HepG2 (cell line): ENCODE results near the gene SUPT6H. TPM values are rescaled to one million over a fixed set of nuclear protein-coding genes. Genes with fewer than 3 reads are reported as not detected.

Source experiments
- AHDC1 ChIP-seq: sonication (generic); formaldehyde crosslinking; IDR thresholded peaks from 2 replicates; pipeline ENCODE4 v1.5.1; 2020; ENCODE audit warnings: mild to moderate bottlenecking, missing genetic modification reagents, borderline replicate concordance
- IKZF4 ChIP-seq: sonication (generic); formaldehyde crosslinking; IDR thresholded peaks from 2 replicates; pipeline ENCODE4 v1.5.1; 2020; ENCODE audit warnings: borderline replicate concordance, mild to moderate bottlenecking, low read depth, missing genetic modification reagents; ENCODE audit errors: not compliant biosample characterization
- NPAS2 ChIP-seq: sonication (generic); formaldehyde crosslinking; IDR thresholded peaks from 2 replicates; pipeline ENCODE4 v1.8.0; 2022; ENCODE audit warnings: mild to moderate bottlenecking, missing genetic modification reagents, borderline replicate concordance
- SIX1 ChIP-seq: sonication (generic); formaldehyde crosslinking; IDR thresholded peaks from 2 replicates; pipeline ENCODE4 v1.4.0; 2020; ENCODE audit warnings: missing genetic modification reagents, borderline replicate concordance
- SNRNP70 ChIP-seq: fragments of 200-400 bp; formaldehyde crosslinking; IDR thresholded peaks from 2 replicates; pipeline ENCODE4 v1.6.1; 2017; ENCODE audit warnings: mild to moderate bottlenecking, low read depth, low read length, moderate library complexity
- SRSF1 ChIP-seq: fragments of 200-400 bp; formaldehyde crosslinking; optimal IDR thresholded peaks from 2 replicates; pipeline ENCODE3; 2017; ENCODE audit warnings: mild to moderate bottlenecking, low read depth, low read length, moderate library complexity
- ZFYVE20 ChIP-seq: sonication (generic); formaldehyde crosslinking; IDR thresholded peaks from 2 replicates; pipeline ENCODE4 v1.8.0; 2023; ENCODE audit warnings: low read depth, mild to moderate bottlenecking, moderate library complexity, missing genetic modification reagents, borderline replicate concordance
- ZNF224 ChIP-seq: sonication (generic); formaldehyde crosslinking; IDR thresholded peaks from 2 replicates; pipeline ENCODE4 v1.5.0; 2020; ENCODE audit warnings: mild to moderate bottlenecking, missing genetic modification reagents
- ZNF512 ChIP-seq: sonication (generic); formaldehyde crosslinking; IDR thresholded peaks from 2 replicates; pipeline ENCODE4 v1.4.0; 2020; ENCODE audit warnings: mild to moderate bottlenecking, missing genetic modification reagents
- ZNF564 ChIP-seq: sonication (generic); formaldehyde crosslinking; IDR thresholded peaks from 2 replicates; pipeline ENCODE4 v1.8.1; 2023; ENCODE audit warnings: mild to moderate bottlenecking, missing genetic modification reagents
- ZNF572 ChIP-seq: sonication (generic); formaldehyde crosslinking; IDR thresholded peaks from 2 replicates; pipeline ENCODE4 v1.5.1; 2020; ENCODE audit warnings: mild to moderate bottlenecking, missing genetic modification reagents
- ZNF7 ChIP-seq: IDR thresholded peaks from 2 replicates; pipeline ENCODE4 v1.6.1; 2016; ENCODE audit warnings: missing biosample characterization, missing genetic modification reagents
- ZNF879 ChIP-seq: sonication (generic); formaldehyde crosslinking; IDR thresholded peaks from 2 replicates; pipeline ENCODE4 v1.8.1; 2023; ENCODE audit warnings: missing genetic modification reagents
- polyA plus RNA-seq, 8 experiments: library from polyadenylated mRNA; depleted of rRNA in 3 of 8; stranded (reverse) in 7 of 8; unstranded in 1 of 8; fragments of >200 nt; fragmentation: Illumina TruSeq in 4 of 8; extraction: Trizol in 4 of 8; gene quantifications; 2 replicates each; pipeline versions ENCODE4 v1.2.1 to v1.2.3, GENCODE V29; 2011 to 2016; ENCODE audit warnings: low read depth in 4 of 8, missing spikeins in 1 of 8, mixed read lengths in 1 of 8; ENCODE audit not compliant: insufficient read depth in 1 of 8
- total RNA-seq, 5 experiments: library from RNA; depleted of rRNA; stranded (reverse); fragments of >200 nt; fragmentation: Illumina TruSeq; extraction: Trizol; gene quantifications; 2 replicates each; pipeline ENCODE4 v1.2.3, GENCODE V29; 2016; ENCODE audit warnings: low read depth in 1 of 5
- TF ChIP-seq, protein P1 (sequence below): sonication (generic); formaldehyde crosslinking; IDR thresholded peaks from 2 replicates; pipeline ENCODE4 v1.4.0; 2020; ENCODE audit warnings: missing genetic modification reagents
- TF ChIP-seq, protein P2 (sequence below): fragments of 450-650 bp; IDR thresholded peaks from 2 replicates; pipeline ENCODE4 v1.6.1; 2017; ENCODE audit warnings: mild to moderate bottlenecking

SUPT6H gene
- total and polyA plus RNA-seq, 2 of the 13 experiments (the other 11 are each of a cell fraction or from before 2014, with no cell fraction given): 32.7 to 39.9 TPM

DNA sequence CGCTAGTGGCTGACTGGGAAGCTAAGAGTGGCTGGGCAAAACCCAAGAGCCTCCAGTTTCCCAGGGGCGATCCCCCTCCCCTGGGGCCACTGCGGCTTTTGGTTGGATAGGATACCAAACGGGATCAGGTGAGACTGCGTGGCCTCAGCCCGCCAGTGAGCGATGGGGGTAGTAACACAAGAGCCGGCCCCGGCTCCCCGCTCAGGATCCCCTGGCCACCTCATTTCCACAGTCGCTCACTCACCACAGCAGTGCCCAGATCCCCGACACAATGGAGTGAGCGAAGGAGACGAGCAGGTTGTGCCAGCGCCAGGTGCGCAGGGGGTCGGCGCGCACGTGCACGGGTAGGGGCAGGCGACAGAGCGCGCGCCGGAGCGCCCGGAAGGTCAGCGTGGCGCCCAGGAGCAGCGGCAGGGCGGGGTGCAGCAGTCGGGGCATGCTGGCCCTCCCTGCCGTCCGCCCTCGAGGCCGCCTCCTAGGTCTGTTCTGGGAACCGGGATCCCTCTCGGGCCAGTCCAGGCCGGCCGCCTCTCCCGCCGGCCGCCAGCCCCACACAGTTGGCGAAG, 63.7 kb downstream of the SUPT6H start (continued):
- TF ChIP-seq AHDC1 (no peak), ZNF7 (CRISPR knock-in tag) (no peak), SRSF1 (peak; percentile 62), ZNF879 (CRISPR knock-in tag) (peak; percentile 56; the same call in 1 of the 2 replicates), SNRNP70 (no peak), ZNF564 (CRISPR knock-in tag) (no peak), ZFYVE20 (CRISPR knock-in tag) (peak; percentile 86), ZNF224 (0 out of 2 replicates have a peak, but pooled peaks have one; percentile 20), IKZF4 (CRISPR knock-in tag) (no peak), ZNF512 (CRISPR knock-in tag) (peak; percentile 47; the same call in 1 of the 2 replicates), SIX1 (CRISPR knock-in tag) (0 out of 2 replicates have a peak, but pooled peaks have one; percentile 13), NPAS2 (no peak), ZNF572 (CRISPR knock-in tag) (no peak)
- TF ChIP-seq, protein P1, sequence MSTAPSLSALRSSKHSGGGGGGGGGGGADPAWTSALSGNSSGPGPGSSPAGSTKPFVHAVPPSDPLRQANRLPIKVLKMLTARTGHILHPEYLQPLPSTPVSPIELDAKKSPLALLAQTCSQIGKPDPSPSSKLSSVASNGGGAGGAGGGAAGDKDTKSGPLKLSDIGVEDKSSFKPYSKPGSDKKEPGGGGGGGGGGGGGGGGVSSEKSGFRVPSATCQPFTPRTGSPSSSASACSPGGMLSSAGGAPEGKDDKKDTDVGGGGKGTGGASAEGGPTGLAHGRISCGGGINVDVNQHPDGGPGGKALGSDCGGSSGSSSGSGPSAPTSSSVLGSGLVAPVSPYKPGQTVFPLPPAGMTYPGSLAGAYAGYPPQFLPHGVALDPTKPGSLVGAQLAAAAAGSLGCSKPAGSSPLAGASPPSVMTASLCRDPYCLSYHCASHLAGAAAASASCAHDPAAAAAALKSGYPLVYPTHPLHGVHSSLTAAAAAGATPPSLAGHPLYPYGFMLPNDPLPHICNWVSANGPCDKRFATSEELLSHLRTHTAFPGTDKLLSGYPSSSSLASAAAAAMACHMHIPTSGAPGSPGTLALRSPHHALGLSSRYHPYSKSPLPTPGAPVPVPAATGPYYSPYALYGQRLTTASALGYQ (CRISPR knock-in tag): no peak
- TF ChIP-seq, protein P2, sequence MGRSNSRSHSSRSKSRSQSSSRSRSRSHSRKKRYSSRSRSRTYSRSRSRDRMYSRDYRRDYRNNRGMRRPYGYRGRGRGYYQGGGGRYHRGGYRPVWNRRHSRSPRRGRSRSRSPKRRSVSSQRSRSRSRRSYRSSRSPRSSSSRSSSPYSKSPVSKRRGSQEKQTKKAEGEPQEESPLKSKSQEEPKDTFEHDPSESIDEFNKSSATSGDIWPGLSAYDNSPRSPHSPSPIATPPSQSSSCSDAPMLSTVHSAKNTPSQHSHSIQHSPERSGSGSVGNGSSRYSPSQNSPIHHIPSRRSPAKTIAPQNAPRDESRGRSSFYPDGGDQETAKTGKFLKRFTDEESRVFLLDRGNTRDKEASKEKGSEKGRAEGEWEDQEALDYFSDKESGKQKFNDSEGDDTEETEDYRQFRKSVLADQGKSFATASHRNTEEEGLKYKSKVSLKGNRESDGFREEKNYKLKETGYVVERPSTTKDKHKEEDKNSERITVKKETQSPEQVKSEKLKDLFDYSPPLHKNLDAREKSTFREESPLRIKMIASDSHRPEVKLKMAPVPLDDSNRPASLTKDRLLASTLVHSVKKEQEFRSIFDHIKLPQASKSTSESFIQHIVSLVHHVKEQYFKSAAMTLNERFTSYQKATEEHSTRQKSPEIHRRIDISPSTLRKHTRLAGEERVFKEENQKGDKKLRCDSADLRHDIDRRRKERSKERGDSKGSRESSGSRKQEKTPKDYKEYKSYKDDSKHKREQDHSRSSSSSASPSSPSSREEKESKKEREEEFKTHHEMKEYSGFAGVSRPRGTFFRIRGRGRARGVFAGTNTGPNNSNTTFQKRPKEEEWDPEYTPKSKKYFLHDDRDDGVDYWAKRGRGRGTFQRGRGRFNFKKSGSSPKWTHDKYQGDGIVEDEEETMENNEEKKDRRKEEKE: no peak
